ENCODE results near the gene BUB1B.

Gene BUB1B

DNA sequence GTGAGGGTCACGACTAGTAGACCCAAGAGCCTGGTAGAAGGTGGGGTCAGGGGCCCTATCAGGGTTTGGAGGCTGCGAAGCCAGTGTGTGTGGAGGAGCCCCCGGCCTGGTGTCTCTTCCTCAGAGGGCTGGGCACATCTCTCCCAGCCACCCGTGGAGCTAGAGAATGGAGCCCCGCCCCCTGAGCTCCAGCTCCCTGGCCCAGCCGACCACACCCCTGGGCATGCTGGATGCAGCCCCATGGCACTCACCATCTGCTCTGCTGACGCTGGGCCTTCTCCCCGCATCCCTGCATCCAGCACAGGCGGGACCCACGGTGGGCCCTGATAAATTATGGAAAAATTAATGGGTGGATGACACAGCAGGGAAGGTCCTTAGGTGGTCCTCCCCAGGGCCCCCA is 104.5 kb downstream of the BUB1B start:
- TF ChIP-seq, protein P1, sequence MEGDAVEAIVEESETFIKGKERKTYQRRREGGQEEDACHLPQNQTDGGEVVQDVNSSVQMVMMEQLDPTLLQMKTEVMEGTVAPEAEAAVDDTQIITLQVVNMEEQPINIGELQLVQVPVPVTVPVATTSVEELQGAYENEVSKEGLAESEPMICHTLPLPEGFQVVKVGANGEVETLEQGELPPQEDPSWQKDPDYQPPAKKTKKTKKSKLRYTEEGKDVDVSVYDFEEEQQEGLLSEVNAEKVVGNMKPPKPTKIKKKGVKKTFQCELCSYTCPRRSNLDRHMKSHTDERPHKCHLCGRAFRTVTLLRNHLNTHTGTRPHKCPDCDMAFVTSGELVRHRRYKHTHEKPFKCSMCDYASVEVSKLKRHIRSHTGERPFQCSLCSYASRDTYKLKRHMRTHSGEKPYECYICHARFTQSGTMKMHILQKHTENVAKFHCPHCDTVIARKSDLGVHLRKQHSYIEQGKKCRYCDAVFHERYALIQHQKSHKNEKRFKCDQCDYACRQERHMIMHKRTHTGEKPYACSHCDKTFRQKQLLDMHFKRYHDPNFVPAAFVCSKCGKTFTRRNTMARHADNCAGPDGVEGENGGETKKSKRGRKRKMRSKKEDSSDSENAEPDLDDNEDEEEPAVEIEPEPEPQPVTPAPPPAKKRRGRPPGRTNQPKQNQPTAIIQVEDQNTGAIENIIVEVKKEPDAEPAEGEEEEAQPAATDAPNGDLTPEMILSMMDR (IDR thresholded peaks at IDR 0.05; ENCODE audit: low read depth, low read length, missing control alignments) = no peak
- H3K4me3 ChIP-seq (replicated peaks; ENCODE audit: low read depth, low read length) = no peak overlapping the region

DNA sequence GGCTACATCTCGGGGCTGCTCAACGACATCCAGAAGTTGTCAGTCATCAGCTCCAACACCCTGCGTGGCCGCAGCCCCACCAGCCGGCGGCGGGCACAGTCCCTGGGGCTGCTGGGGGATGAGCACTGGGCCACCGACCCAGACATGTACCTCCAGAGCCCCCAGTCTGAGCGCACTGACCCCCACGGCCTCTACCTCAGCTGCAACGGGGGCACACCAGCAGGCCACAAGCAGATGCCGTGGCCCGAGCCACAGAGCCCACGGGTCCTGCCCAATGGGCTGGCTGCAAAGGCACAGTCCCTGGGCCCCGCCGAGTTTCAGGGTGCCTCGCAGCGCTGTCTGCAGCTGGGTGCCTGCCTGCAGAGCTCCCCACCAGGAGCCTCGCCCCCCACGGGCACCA is 105.0 kb downstream of the BUB1B start:
- H3K4me3 ChIP-seq (replicated peaks; ENCODE audit: low read depth, low read length) = no peak overlapping the region
- TF ChIP-seq, protein P1 (IDR thresholded peaks at IDR 0.05; ENCODE audit: low read depth, low read length, missing control alignments) = no peak
- no peak for DNase-seq (ENCODE audit: extremely low read depth, low read depth)

More for the DNA sequence above, 104.5 kb downstream of the BUB1B start:
- no peak for DNase-seq (ENCODE audit: extremely low read depth, low read depth)

DNA sequence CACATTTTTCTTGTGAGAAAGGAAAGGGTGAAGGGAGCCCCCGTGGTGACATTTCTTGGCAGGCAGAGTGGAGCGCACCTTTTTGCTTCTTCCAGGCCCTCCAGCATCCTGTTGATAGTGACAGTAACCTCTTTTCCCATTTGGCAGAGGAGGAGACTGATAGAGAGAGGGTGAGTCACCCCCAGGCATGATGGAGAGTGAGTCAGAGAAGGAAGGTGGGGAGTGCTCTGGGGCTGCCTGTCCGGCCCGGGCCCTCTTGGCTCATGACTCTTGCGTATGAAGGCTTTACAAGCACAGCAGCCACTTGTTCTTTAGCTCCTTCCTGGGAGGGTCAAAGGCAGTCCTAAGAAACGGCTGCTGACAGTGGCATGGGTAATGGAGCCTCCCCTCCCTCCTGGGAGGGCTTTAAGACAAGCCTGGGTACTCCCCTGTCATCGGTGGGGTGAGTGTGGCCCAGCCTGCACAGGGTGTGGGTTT is 106.0 kb downstream of the BUB1B start:
- TF ChIP-seq, protein P1 (IDR thresholded peaks at IDR 0.05; ENCODE audit: low read depth, low read length, missing control alignments) = no peak
- H3K4me3 ChIP-seq (replicated peaks; ENCODE audit: low read depth, low read length) = no peak overlapping the region
- peak; percentile 88 for DNase-seq (ENCODE audit: extremely low read depth, low read depth)

DNA sequence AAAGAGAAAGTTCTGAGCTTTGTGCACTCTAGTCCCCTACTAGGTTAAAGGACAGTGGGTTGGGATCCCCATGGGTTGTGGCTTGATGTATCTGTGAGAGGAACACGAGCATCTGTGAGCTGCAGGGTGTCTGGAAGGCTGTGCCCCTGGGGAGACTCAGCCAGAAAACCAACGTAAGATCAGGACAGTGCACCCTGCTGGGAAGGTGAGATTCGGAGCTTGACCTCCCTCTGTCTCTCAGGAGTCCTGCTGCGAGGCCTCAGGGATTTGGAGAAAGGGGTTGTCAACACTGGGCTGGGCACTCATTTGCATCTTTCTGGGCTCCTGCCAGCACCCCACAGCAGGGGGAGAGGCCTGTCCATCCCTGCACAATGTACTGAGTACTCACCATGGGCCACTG is 106.8 kb downstream of the BUB1B start:
- TF ChIP-seq, protein P1 (IDR thresholded peaks at IDR 0.05; ENCODE audit: low read depth, low read length, missing control alignments) = no peak
- DNase-seq (ENCODE audit: extremely low read depth, low read depth) = no peak
- no peak overlapping the region for H3K4me3 ChIP-seq (replicated peaks; ENCODE audit: low read depth, low read length)

DNA sequence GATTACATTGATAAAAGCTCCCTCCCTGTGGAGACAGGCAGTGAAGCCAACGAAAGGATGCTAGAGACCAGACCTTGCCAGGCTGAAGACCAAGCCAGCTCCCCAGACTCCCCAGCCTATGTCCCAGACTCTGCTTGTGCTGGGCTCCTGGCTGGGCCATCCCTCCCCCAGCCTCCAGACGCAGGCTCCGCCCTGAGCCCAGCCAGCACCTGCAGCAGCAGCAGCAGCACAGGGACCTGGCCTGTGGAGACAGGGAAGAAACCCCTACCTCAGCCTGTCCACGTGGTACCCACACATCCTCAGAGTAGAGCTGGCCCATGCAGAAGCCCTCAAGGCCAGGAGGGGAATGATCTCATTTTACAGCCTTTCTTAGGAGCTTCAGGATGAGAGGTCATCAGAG is 108.7 kb downstream of the BUB1B start:
- no peak overlapping the region for H3K4me3 ChIP-seq (replicated peaks; ENCODE audit: low read depth, low read length)
- no peak for DNase-seq (ENCODE audit: extremely low read depth, low read depth)
- TF ChIP-seq, protein P1 (IDR thresholded peaks at IDR 0.05; ENCODE audit: low read depth, low read length, missing control alignments) = no peak

DNA sequence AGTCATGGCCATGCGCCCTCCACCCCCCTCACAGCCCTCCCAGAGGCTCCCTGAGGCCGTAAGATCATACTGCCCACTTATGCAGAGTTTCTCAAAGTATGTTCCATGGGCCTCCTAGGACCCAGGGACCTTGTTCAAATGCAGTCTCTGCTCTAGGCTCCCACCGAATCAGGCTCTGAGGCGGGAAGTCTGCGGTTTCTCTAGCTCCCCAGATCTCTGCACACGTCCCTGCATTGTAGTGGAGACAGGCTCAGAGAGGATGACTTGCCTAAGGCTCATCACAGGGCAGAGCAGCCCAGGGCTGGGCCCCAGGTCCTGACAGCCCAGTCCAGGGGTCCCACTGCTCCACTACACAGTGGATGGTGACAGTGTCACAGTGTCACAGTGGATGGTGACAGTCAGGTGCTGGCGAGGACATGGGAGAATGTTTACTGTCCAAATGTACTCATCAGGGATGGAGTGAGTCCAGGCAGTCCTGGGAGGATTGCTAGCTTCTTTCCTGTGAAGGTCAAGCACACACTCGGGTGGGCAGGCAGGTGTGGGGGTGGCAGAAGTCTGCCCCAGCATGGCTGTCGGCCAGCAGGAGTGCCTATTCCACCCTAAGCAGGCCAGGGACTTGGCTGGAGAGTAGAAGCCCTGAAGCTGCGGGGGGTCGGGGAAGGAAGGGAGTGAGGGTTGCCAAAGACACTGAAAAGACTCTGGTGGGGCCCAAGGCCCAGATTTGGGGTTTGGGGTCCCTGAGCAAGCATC is 109.6 kb downstream of the BUB1B start:
- DNase-seq (ENCODE audit: extremely low read depth, low read depth) = no peak
- TF ChIP-seq, protein P1 (IDR thresholded peaks at IDR 0.05; ENCODE audit: low read depth, low read length, missing control alignments) = no peak
- H3K4me3 ChIP-seq (replicated peaks; ENCODE audit: low read depth, low read length) = no peak overlapping the region

Measured in HFF-Myc (cell line).